CD4-positive, alpha-beta T cell treated with Interferon alpha-2 for 1 hour (primary cell): Measurements from ENCODE around the gene NDUFS2.

Experiments used
- DNase-seq, 2 donors: peaks; one replicate each; pipeline ENCODE4 v3.0.0-alpha.2; 2020 to 2022

NDUFS2 gene

DNA sequence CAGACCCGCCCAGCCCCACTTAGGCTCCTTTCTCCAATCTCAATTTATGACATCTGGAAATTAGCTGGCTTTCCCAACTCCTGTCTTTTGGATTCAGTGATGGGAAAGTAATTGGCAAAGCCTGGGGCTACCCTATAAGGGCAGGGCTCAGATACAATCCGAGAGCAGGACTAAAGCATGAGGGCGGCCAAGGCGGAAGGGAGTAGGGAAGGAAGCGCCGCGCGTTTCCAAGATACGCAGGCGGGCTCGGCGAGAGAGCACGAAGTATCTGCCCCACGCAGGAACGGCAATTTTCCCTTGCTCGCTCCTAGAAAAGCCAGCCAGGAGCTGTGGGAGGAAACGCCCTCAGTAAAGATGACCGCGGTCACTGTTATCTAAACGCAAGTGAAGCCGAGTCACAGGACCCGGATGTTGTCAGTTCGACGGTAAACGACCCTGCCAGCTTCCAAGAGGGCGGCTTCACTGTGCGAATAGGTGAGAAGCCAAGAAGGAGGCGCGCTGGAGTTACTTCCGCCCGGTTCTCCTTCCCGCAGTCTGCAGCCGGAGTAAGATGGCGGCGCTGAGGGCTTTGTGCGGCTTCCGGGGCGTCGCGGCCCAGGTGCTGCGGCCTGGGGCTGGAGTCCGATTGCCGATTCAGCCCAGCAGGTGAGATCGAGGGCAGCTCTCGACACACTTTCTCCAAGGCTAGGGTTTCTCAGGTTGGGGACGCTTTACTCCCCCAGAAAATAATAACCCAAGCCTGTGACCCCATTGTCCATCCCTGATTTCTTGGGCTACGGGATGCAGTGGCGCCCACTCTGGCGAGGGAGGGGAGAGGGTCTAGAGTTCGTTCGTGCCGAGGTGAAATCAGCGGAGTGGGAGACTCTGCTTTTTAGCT, at the start of gene NDUFS2:
Gene NDUFS2, plus strand, starts transcription at position 532 of the 877 bp plus-strand sequence. Its CDS starts 19 bp downstream, at position 551.
- peak; percentile 97 to 98 for DNase-seq

GRCh38 chr1:161153176-161153575, 49.0 kb upstream of the NDUFS2 start:
- DNase-seq, result no peak

GRCh38 chr1:161153682-161154337, 48.4 kb upstream of the NDUFS2 start, which contains the start of gene UFC1:
UFC1 (plus strand) TSS chr1:161153978; CDS start chr1:161153998, 20 bp downstream.
- peak; percentile 87 to 92 for DNase-seq

DNA sequence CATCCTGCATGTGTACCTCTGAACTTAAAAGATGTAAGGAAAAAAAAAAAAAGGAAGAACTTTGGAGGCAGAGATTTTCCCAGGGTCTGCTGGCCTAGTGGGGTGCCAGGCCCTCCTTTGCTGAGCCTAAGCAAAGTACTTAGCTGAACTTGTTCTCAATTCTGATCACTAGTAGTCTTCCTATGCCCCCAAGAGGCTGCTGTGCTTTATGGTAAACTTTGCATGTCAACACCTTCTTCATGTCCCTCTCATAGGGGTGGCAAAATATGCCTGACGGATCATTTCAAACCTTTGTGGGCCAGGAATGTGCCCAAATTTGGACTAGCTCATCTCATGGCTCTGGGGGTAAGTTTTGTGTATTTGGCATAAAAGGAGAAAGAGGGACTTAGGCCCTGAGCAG, 44.3 kb upstream of the NDUFS2 start:
- no peak for DNase-seq

- DNase-seq, result no peak
These were observed 43.7 kb upstream of the NDUFS2 start for GRCh38 chr1:161158316-161159010.

- DNase-seq, result peak; percentile 91 to 94
These were observed 42.9 kb upstream of the NDUFS2 start, which contains the start of gene USP21 for GRCh38 chr1:161159087-161159912. USP21 (plus strand) TSS chr1:161159500; CDS start chr1:161160641, 1,141 bp downstream.

GRCh38 chr1:161159913-161160243, 42.3 kb upstream of the NDUFS2 start:
- DNase-seq, result no peak

GRCh38 chr1:161160671-161161145, 41.5 kb upstream of the NDUFS2 start:
- no peak for DNase-seq

- DNase-seq, result no peak
These were observed 40.5 kb upstream of the NDUFS2 start for GRCh38 chr1:161161652-161162051.

DNA sequence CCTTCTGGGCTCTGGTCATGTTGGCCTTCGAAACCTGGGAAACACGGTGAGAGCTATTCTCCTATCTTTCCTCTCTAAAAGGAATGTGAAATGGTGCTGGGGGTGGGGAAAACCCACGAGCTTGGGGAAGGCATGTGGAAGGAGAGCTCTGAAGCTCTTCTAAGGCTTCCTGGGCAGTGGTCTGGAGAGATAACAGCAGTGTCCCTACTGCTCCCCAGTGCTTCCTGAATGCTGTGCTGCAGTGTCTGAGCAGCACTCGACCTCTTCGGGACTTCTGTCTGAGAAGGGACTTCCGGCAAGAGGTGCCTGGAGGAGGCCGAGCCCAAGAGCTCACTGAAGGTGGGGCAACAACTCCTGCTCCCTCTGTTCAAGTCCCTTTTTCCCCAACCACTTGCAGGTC, 40.1 kb upstream of the NDUFS2 start:
- DNase-seq, result no peak

GRCh38 chr1:161162806-161163205, 39.4 kb upstream of the NDUFS2 start:
- no peak for DNase-seq

DNA sequence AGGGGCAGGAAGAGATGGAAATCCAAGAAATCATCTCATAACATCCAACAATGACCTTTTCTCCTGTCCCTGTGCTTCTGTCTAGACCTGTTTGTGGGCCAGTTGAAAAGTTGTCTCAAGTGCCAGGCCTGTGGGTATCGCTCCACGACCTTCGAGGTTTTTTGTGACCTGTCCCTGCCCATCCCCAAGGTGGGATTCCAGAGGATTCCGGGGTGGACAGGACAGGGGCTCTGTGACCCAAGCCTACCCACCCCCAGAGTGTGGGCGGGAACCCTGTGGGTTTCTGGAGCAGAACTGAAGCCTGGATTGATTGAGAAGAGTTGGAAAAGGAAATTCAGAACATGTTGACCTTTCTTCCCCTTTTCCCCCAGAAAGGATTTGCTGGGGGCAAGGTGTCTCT, 38.4 kb upstream of the NDUFS2 start:
- no peak for DNase-seq

DNA sequence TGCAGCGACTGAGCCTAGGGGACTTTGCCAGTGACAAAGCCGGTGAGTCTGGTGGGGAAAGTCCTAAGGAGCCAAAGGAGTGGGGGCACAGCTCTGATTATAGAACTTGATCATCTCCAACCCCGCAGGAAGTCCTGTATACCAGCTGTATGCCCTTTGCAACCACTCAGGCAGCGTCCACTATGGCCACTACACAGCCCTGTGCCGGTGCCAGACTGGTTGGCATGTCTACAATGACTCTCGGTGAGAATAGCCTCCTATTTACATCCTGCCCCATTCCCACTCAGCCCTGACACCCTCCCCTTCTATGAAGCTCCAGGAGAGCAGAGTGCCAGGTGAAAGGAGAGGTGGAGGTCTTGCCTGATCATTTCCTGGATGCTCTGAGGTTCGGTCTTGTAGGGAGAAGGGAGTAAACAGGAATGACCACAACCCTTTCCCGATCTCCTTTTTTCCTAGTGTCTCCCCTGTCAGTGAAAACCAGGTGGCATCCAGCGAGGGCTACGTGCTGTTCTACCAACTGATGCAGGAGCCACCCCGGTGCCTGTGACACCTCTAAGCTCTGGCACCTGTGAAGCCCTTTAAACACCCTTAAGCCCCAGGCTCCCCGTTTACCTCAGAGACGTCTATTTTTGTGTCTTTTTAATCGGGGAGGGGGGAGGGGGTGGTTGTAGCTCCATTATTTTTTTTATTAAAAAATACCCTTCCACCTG, 37.1 kb upstream of the NDUFS2 start:
- DNase-seq, result no peak

- peak; percentile 93 to 96 for DNase-seq
These were observed 36.2 kb upstream of the NDUFS2 start, which contains the start of gene PPOX for GRCh38 chr1:161165742-161166668. PPOX (plus strand) TSS chr1:161166426; CDS start chr1:161166848, 422 bp downstream.

DNA sequence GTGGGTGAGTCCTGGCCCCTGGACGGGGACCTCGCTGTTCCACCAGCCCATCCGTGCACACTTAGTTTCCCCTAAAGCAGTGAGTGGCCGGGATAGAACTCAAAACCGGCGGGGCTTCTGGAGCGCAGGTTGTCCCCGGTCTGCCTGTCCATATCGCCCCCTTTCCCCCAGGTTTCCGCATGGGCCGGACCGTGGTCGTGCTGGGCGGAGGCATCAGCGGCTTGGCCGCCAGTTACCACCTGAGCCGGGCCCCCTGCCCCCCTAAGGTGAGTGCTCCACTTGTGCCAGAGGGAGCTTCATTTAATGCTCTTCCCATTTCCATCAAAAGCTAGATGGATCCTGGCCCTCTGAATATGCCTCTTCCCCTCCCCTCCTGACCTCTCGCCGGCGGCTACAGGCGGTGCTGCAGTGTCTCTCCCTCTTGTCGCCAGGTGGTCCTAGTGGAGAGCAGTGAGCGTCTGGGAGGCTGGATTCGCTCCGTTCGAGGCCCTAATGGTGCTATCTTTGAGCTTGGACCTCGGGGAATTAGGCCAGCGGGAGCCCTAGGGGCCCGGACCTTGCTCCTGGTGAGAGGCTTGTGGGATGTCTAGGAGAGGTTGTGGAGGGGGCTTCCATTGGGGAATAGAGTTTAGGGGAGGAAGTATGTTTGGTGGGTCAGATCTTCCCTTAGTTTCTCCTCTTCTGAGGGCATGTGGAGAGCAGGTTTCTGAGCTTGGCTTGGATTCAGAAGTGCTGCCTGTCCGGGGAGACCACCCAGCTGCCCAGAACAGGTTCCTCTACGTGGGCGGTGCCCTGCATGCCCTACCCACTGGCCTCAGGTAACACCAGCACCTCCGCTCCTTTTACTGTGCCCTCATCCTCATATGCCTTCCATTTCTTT, 35.3 kb upstream of the NDUFS2 start:
- DNase-seq, result no peak

DNA sequence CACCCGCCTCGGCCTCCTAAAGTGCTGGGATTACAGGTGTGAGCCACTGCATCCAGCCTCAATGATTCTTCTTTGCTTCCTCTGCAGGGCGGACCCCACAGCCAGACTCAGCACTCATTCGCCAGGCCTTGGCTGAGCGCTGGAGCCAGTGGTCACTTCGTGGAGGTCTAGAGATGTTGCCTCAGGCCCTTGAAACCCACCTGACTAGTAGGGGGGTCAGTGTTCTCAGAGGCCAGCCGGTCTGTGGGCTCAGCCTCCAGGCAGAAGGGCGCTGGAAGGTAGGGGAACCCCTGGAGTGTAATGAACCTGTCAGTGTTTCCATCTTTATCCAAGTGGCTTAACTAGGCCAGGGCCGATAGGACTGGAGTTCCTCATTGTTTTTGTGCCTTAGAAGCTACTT, 33.3 kb upstream of the NDUFS2 start:
- DNase-seq, result no peak

- DNase-seq, result no peak
These were observed 31.0 kb upstream of the NDUFS2 start for GRCh38 chr1:161171191-161171590.

DNA sequence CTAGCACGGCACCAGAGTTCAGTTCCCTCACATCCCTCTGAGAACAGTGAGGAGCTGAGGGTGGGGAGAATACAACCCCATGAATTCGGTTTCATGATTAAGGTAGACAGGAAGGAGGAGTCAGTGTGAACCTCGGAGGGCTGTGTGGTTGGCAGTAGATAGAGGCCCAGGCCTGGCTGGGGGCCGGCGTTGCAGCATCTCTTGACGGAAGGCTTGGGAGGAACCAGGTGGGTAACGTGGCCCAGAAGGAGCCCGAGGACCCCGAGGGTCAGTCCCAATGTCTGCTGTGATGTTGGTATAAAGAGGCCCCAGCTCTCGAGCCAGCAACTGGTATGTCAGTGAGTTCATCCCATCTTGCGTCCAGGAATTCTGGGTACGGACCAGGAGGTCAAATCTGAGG, 30.5 kb upstream of the NDUFS2 start:
- DNase-seq, result no peak

DNA sequence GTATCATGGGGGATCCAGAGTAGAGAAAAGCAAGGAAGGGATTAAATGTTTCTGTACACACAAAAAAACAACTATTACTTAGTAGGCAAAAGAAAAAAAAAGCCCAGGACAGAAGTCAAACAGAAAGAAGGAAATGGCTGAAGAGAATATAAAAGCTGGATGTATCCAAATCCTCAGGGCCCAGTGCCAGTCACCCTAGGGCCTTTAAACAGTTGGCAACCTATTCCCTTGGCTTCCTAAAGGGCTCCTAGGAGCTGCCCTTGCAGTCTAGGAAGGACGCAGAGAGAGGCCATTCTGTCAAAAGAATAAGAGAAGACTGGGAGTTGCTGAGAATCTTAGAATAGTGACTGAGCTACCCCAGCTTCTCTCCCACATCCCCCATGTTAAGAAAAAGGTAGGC, 29.8 kb upstream of the NDUFS2 start:
- DNase-seq, result no peak
